Pulmonary artery endothelial cell (primary cell): ENCODE measurements around the gene TMEM9. TPM values are rescaled to one million over a fixed set of nuclear protein-coding genes. Genes with fewer than 3 reads are reported as not detected.
"Not testable (repeated sequence)": the region's sequence is repeated elsewhere in the genome, so short reads cannot be mapped to it uniquely, and the experiment has no call there.

ENCODE experiments used
- DNase-seq: peaks from one replicate; pipeline ENCODE4 v3.0.0-alpha.2; 2011; ENCODE audit warnings: low read depth, low spot score
- total RNA-seq: library from RNA; depleted of rRNA; stranded (reverse); fragments of >200 nt; gene quantifications from 2 replicates; pipeline ENCODE4 v1.2.3, GENCODE V29; 2014

Gene TMEM9
- total RNA-seq, 1 donor from 2014 or later, result 58.5 TPM

GRCh38 chr1:201173736-201174135 lies 19.5 kb upstream of the TMEM9 start:
- DNase-seq, result no peak

DNA sequence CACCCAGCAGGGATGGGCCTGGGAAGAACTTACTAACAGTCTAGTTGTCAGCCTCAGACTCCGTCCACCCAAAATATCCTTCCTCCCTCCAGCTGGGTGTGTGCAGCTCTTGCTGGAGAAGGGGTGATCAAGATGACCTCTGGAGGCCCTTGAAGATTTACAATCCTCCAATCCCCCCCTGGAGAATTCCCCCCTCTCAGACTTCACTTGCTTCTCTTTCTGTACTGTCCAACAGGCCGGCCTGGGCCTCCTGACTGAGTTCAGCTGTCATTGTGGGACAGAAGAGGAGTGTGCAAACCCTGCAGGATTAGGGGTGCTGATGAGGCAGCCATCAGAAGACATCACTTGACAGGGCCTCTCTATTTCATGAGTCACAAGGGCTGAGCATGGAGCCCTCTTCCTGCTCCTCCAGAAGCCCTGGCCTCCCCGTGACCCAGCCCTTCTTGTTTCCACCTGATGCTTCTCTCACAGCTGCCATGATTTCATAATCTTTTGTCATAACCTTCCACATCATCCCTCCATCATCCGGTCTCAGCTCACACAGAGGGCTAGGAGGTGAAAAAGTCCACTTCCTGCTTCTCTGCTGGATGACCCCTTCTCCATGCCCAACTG lies 18.8 kb upstream of the TMEM9 start:
- DNase-seq, result no peak

DNA sequence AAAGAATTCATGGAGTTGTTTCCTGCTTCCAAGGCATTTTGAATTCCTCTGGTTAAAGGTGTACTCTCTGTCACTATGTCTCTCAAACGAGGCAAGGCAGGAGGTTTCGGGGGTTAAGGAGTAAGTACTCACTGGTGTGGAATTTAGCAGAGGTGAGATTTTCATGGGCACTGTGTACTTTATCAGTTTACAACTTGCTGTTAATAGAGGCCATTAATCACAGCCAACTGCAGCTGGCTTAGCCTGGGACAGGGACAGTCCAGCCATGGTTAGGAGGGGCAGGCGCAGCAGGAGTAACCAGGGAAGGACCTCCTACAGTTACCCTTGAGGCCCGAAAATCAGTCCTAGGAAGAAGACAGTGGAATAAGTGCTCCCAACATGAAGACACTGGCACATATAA lies 18.1 kb upstream of the TMEM9 start:
- no peak for DNase-seq

GRCh38 chr1:201171063-201172036 lies 17.1 kb upstream of the TMEM9 start:
- DNase-seq, result no peak

- DNase-seq, result peak; percentile 27
Measured at GRCh38 chr1:201170533-201171062, 16.3 kb upstream of the TMEM9 start.

- no peak for DNase-seq
Measured at GRCh38 chr1:201169971-201170532, 15.8 kb upstream of the TMEM9 start.

DNA sequence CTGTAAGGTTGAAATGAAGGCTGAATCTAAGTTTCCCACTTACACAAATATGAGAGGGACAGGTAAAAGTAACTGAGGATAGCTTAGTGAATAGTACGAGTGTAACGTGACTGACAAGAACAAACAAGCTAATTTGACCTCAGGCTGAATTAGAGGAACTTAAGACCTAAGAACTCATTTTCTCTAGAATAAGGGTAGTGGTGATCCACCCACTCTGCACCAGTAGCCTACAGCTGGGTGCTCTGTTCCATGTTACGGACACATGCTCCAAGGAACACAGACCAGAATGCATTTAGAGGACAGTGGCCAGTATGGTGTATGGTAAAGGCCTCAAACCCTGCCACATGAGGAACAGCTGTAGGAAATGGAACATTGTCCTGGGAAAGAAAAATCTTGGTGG lies 14.9 kb upstream of the TMEM9 start:
- no peak for DNase-seq

- DNase-seq, result no peak
Measured at GRCh38 chr1:201167041-201167991, 13.0 kb upstream of the TMEM9 start.

GRCh38 chr1:201164645-201165044 lies 10.4 kb upstream of the TMEM9 start:
- no peak for DNase-seq

DNA sequence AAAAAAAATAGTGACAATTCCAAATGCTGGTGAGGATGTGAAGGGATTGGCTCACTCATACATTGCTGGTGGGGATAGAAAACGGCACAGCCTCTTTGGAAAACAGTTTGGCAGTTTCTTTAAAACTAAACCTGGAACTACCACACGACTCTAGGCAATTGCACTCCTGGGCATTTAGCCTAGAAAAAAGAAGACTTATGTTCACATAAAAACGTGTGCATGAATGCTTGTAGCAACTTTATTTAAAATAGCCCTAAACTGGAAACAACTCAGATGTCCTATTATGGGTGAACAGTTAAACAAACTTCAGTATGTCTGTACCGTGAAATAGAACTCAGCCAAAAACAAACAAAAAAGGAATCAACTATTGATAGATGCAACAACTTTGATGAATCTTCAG lies 9.4 kb upstream of the TMEM9 start:
- DNase-seq, result no peak

GRCh38 chr1:201163036-201163435 lies 8.8 kb upstream of the TMEM9 start:
- DNase-seq, result not testable (repeated sequence)

DNA sequence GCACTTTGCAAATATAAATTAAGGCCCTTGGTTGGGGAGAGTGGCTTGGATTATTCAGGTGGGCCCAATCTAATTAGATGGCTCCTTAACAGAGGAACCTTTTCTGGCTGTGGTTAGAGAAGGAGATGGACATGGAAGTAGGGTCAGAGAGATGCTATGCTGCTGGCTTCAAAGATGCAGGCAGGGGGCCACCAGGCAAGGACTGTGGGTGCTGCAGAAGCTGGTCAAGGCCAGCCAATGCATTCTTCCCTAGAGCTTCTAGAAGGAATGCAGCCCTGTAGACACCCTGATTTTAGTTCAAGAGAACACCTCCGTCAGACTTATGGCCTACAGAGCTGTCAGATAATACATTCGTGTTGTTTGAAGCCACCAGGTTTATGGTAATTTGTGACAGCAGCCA lies 3.7 kb upstream of the TMEM9 start:
- no peak for DNase-seq

GRCh38 chr1:201156819-201157218 lies 2.5 kb upstream of the TMEM9 start:
- DNase-seq, result no peak

DNA sequence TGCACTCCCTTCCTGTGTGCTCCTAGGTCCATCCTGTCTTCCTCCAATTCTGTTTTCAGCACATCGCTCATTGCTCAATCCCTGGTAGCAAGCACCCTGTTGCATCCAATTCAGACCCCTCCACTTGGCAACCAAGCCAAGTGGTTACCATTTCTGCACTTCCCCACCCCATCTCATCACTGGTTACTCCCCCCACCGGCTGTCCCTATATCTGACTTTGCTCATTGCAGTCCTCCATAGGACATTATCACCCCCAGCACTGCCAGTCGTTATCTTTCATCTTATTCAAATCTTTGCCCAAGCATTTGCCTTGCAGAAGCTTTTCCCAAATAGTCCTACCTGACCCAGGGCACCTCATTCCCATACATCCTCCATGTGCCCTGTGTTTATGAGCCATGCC lies 2.1 kb upstream of the TMEM9 start:
- no peak for DNase-seq

DNA sequence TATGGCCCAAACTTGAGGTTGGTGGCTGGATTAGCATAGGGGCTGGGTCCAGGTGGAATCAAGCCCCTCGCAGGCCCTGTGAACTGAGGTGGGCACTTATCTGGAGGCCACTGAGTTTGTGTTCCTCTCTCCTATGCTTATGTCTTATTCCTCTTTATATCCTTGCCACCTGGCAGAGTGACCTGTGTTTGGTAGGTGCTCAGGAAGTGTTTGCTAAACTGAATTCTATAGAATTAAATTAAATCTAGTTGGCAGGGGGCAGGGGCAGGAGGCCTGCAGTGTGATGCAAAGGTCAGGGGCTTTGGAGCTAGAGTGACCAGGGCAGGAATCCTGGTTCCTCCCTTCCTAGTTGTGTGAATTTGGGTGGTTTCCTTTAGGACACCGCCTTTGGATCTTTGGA lies 1.1 kb upstream of the TMEM9 start:
- DNase-seq, result no peak

DNA sequence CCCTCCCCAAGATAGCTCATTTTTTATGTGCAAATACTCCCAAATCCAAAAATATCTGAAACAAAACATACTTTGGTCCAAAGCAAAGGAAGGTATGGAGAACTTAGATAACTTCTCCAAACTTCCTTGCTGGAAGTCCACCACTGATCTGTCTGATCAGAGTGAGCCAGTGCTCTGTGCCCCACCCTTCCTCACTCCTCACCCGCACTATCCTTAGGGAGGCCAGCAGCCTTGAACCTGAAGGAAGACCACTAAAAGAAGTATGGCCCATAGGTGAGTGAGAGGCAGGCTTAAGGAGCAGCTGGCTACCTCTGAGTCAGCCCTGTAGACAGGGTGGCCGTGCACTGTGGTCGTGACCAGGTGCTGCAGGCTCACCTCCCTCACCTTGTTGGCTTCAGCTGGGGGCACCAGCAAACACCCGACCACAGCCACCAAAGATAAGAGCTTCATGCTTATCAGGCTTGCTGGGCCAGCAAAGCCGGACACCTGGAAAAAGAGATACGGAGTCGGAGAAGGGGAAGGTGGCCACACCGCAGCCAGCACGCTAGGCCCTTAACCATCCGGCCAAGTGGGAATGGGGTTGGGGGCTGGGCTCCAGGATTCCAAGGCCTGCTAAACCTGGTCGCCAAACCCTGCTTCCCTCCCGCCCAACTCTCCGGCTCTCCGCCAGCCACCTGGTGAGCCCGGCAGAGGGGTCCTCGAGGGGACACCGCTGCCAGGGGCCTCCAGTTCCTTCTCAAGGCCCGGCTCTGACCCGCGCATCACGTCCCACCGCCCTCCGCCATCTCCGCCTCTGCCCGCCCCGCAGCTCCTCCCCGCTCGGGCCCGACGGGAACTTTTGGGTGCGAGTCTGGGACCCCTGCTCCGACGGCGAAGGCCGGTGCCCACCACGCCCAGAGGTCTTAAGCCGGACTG lies 543 bp downstream of the TMEM9 start:
- no peak for DNase-seq

- DNase-seq, result no peak
Measured at GRCh38 chr1:201149400-201149799, 4.9 kb downstream of the TMEM9 start.

GRCh38 chr1:201147396-201148015 lies 6.8 kb downstream of the TMEM9 start:
- no peak for DNase-seq

- DNase-seq, result no peak
Measured at GRCh38 chr1:201146626-201147390, 7.5 kb downstream of the TMEM9 start.
